HepG2 (cell line): ENCODE measurements around the gene ZNF747. TPM values are rescaled to one million over a fixed set of nuclear protein-coding genes. Genes with fewer than 3 reads are reported as not detected.
A peak's percentile ranks its signal among the peaks of the same experiment; 100 is the strongest.

Source experiments
- FOXK2 ChIP-seq: fragments of 450-650 bp; IDR thresholded peaks from 2 replicates; pipeline ENCODE4 v1.6.1; 2016
- HOXA9 ChIP-seq: sonication (generic); formaldehyde crosslinking; IDR thresholded peaks from 2 replicates; pipeline ENCODE4 v1.8.1; 2022; ENCODE audit warnings: missing genetic modification reagents, mild to moderate bottlenecking, moderate library complexity, borderline replicate concordance
- KLF16 ChIP-seq, 2 experiments: sonication (generic) in 1 of 2; formaldehyde crosslinking in 1 of 2; IDR thresholded peaks; 2 replicates each; pipeline versions ENCODE4 v1.6.1 to v1.8.0; 2016 to 2023; ENCODE audit warnings: missing genetic modification reagents in 2 of 2, missing compliant biosample characterization in 1 of 2
- MAFK ChIP-seq, 2 experiments: IDR thresholded peaks in 1 of 2; conservative IDR thresholded peaks in 1 of 2; 2 replicates each; pipeline ENCODE4 v1.6.1; 2011; ENCODE audit warnings: improper control_type of control experiment in 2 of 2, low read length in 2 of 2
- NAIF1 ChIP-seq: sonication (generic); formaldehyde crosslinking; IDR thresholded peaks from 2 replicates; pipeline ENCODE4 v1.5.0; 2020; ENCODE audit warnings: mild to moderate bottlenecking, missing genetic modification reagents, borderline replicate concordance
- NFE2 ChIP-seq: sonication (generic); formaldehyde crosslinking; IDR thresholded peaks from 2 replicates; pipeline ENCODE4 v1.4.0; 2020; ENCODE audit warnings: missing genetic modification reagents
- NR2C2 ChIP-seq: sonication (generic); formaldehyde crosslinking; IDR thresholded peaks from 2 replicates; pipeline ENCODE4 v1.4.0; 2020; ENCODE audit warnings: missing genetic modification reagents, mild to moderate bottlenecking, moderate library complexity, borderline replicate concordance
- SAP130 ChIP-seq: IDR thresholded peaks from 2 replicates; pipeline ENCODE4 v1.6.1; 2016; ENCODE audit warnings: low read depth
- SP1 ChIP-seq, 2 experiments: fragments of 450-650 bp in 1 of 2; sonication (generic) in 1 of 2; formaldehyde crosslinking in 1 of 2; IDR thresholded peaks; 2 replicates each; pipeline versions ENCODE4 v1.4.0 to v1.6.1; 2016 to 2020; ENCODE audit warnings: missing genetic modification reagents in 1 of 2
- TBP ChIP-seq: sonication (generic); formaldehyde crosslinking; IDR thresholded peaks from 2 replicates; pipeline ENCODE4 v1.5.0; 2020; ENCODE audit warnings: missing genetic modification reagents
- THAP11 ChIP-seq: IDR thresholded peaks from 2 replicates; pipeline ENCODE4 v1.6.1; 2016; ENCODE audit warnings: missing biosample characterization, missing genetic modification reagents
- TP53 ChIP-seq: sonication (generic); formaldehyde crosslinking; conservative IDR thresholded peaks from 2 replicates; pipeline ENCODE4 v1.4.0; 2020; ENCODE audit warnings: missing genetic modification reagents
- YEATS4 ChIP-seq: sonication (generic); formaldehyde crosslinking; IDR thresholded peaks from 2 replicates; pipeline ENCODE4 v1.4.0; 2020; ENCODE audit warnings: missing genetic modification reagents, borderline replicate concordance
- ZBTB7B ChIP-seq: sonication (generic); formaldehyde crosslinking; IDR thresholded peaks from 2 replicates; pipeline ENCODE4 v1.4.0; 2020; ENCODE audit warnings: missing genetic modification reagents
- ZNF552 ChIP-seq: sonication (generic); formaldehyde crosslinking; IDR thresholded peaks from 2 replicates; pipeline ENCODE4 v1.9.0; 2022; ENCODE audit warnings: missing genetic modification reagents, mild to moderate bottlenecking, borderline replicate concordance
- ZNF577 ChIP-seq: sonication (generic); formaldehyde crosslinking; IDR thresholded peaks from 2 replicates; pipeline ENCODE4 v1.4.0; 2020; ENCODE audit warnings: mild to moderate bottlenecking, low read depth, missing genetic modification reagents, borderline replicate concordance
- ZNF615 ChIP-seq: sonication (generic); formaldehyde crosslinking; IDR thresholded peaks from 2 replicates; pipeline ENCODE4 v1.5.0; 2020; ENCODE audit warnings: mild to moderate bottlenecking, missing genetic modification reagents, borderline replicate concordance
- ZNF678 ChIP-seq: sonication (generic); formaldehyde crosslinking; IDR thresholded peaks from 2 replicates; pipeline ENCODE4 v1.4.0; 2020; ENCODE audit warnings: mild to moderate bottlenecking, missing genetic modification reagents
- ZNF703 ChIP-seq: sonication (generic); formaldehyde crosslinking; IDR thresholded peaks from 2 replicates; pipeline ENCODE4 v1.5.1; 2020; ENCODE audit warnings: missing genetic modification reagents, mild to moderate bottlenecking, moderate library complexity, borderline replicate concordance
- ZNF790 ChIP-seq: sonication (generic); formaldehyde crosslinking; IDR thresholded peaks from 2 replicates; pipeline ENCODE4 v1.8.0; 2022; ENCODE audit warnings: missing genetic modification reagents, mild to moderate bottlenecking, borderline replicate concordance
- ZNF792 ChIP-seq: IDR thresholded peaks from 2 replicates; pipeline ENCODE4 v1.6.1; 2016
- ZNF878 ChIP-seq: sonication (generic); formaldehyde crosslinking; IDR thresholded peaks from 2 replicates; pipeline ENCODE4 v1.8.1; 2023; ENCODE audit warnings: mild to moderate bottlenecking, missing genetic modification reagents, moderate library complexity
- polyA plus RNA-seq, 8 experiments: library from polyadenylated mRNA; depleted of rRNA in 3 of 8; stranded (reverse) in 7 of 8; unstranded in 1 of 8; fragments of >200 nt; fragmentation: Illumina TruSeq in 4 of 8; extraction: Trizol in 4 of 8; gene quantifications; 2 replicates each; pipeline versions ENCODE4 v1.2.1 to v1.2.3, GENCODE V29; 2011 to 2016; ENCODE audit warnings: low read depth in 4 of 8, missing spikeins in 1 of 8, mixed read lengths in 1 of 8; ENCODE audit not compliant: insufficient read depth in 1 of 8
- total RNA-seq, 5 experiments: library from RNA; depleted of rRNA; stranded (reverse); fragments of >200 nt; fragmentation: Illumina TruSeq; extraction: Trizol; gene quantifications; 2 replicates each; pipeline ENCODE4 v1.2.3, GENCODE V29; 2016; ENCODE audit warnings: low read depth in 1 of 5
- TF ChIP-seq, protein P1 (sequence below), 2 experiments: sonication (generic) in 1 of 2; formaldehyde crosslinking in 1 of 2; IDR thresholded peaks; 2 replicates each; pipeline versions ENCODE4 v1.5.1 to v1.6.1; 2011 to 2020; ENCODE audit warnings: borderline replicate concordance in 1 of 2, low read depth in 1 of 2, low read length in 1 of 2, mild to moderate bottlenecking in 1 of 2, missing genetic modification reagents in 1 of 2, moderate library complexity in 1 of 2
- TF ChIP-seq, protein P2 (sequence below), 2 experiments: sonication (generic) in 1 of 2; formaldehyde crosslinking in 1 of 2; IDR thresholded peaks; 2 replicates each; pipeline versions ENCODE4 v1.4.0 to v1.6.1; 2018 to 2020; ENCODE audit warnings: missing genetic modification reagents in 2 of 2, borderline replicate concordance in 1 of 2, low read depth in 1 of 2, mild to moderate bottlenecking in 1 of 2, missing biosample characterization in 1 of 2
- TF ChIP-seq, protein P3 (sequence below): IDR thresholded peaks from 2 replicates; pipeline ENCODE4 v1.6.1; 2016; ENCODE audit warnings: mild to moderate bottlenecking, missing biosample characterization, missing genetic modification reagents

ZNF747 gene
- total and polyA plus RNA-seq, 2 of the 13 experiments (the other 11 are each of a cell fraction or from before 2014, with no cell fraction given), result 7.2 to 10.2 TPM

DNA sequence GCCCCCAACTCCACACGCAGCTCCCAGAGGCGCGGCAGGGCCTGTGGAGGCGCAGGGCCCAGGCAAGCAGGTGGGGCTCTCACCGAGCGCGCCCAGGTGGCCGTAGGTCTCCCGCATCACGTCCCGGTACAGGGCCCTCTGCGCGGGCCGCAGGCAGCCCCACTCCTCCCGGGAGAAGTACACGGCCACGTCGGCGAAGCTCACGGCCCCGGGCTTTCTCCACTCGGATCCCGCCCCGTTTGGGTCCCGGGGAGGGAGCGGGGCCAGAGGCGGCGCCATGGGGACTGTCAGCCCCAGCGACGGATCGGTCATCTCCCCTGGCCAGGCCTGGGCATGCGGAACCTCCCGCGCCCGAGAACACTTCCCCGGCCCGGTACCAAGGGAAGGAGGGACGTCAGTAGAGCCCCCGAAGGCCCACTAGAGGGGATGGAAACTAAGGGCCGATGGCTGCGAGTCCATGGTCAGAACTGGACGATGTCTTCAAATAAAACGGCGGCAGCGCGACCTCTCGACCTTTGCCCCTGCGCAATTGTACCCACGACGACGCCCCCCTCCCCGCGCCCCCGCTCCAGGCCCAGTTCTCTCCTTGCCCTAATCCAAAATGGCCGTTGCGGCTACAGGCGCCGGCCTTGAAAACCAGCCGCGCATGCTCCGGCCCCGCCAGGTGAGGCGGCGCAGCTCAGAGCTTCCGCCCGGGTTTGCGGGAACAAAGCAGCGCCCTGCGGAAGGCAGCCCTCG is at the start of gene ZNF747 (continued):
- TF ChIP-seq ZNF678 (CRISPR knock-in tag), result no peak; the same call in 1 of the 2 replicates
- TF ChIP-seq, protein P1, sequence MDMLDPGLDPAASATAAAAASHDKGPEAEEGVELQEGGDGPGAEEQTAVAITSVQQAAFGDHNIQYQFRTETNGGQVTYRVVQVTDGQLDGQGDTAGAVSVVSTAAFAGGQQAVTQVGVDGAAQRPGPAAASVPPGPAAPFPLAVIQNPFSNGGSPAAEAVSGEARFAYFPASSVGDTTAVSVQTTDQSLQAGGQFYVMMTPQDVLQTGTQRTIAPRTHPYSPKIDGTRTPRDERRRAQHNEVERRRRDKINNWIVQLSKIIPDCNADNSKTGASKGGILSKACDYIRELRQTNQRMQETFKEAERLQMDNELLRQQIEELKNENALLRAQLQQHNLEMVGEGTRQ (IDR thresholded peaks at IDR 0.05; ENCODE audit: low read depth, low read length), result no peak
- TF ChIP-seq, protein P1 (CRISPR knock-in tag; IDR thresholded peaks at IDR 0.05; ENCODE audit: borderline replicate concordance), result peak; percentile 60
- TF ChIP-seq ZNF790 (CRISPR knock-in tag), result peak; percentile 74
- no peak for TF ChIP-seq ZNF615
- 0 out of 2 replicates have a peak, but pooled peaks have one; percentile 42 for TF ChIP-seq NFE2 (CRISPR knock-in tag)
- peak; percentile 88 for TF ChIP-seq SAP130
- TF ChIP-seq KLF16 (CRISPR knock-in tag; IDR thresholded peaks at IDR 0.05), result peak in 1 of 2 experiments; percentile 36; a peak in 3 of 4 replicates
- TF ChIP-seq NR2C2 (CRISPR knock-in tag), result peak; percentile 99
- peak; percentile 95 for TF ChIP-seq ZBTB7B
- TF ChIP-seq, protein P2, sequence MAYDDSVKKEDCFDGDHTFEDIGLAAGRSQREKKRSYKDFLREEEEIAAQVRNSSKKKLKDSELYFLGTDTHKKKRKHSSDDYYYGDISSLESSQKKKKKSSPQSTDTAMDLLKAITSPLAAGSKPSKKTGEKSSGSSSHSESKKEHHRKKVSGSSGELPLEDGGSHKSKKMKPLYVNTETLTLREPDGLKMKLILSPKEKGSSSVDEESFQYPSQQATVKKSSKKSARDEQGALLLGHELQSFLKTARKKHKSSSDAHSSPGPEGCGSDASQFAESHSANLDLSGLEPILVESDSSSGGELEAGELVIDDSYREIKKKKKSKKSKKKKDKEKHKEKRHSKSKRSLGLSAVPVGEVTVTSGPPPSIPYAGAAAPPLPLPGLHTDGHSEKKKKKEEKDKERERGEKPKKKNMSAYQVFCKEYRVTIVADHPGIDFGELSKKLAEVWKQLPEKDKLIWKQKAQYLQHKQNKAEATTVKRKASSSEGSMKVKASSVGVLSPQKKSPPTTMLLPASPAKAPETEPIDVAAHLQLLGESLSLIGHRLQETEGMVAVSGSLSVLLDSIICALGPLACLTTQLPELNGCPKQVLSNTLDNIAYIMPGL (CRISPR knock-in tag; IDR thresholded peaks at IDR 0.05; ENCODE audit: borderline replicate concordance in 1 of 2, low read depth in 1 of 2), result peak; percentile 91 to 97
- TF ChIP-seq MAFK (conservative IDR thresholded peaks at IDR 0.05 in 1 of 2, IDR thresholded peaks at IDR 0.05 in 1 of 2; ENCODE audit: low read length in 2 of 2), result no peak
- TF ChIP-seq ZNF703 (CRISPR knock-in tag), result 0 out of 2 replicates have a peak, but pooled peaks have one; percentile 76
- no peak for TF ChIP-seq SP1 (IDR thresholded peaks at IDR 0.05)
- TF ChIP-seq SP1 (CRISPR knock-in tag; IDR thresholded peaks at IDR 0.05), result peak; percentile 64
- peak; percentile 76 for TF ChIP-seq HOXA9
- peak; percentile 94; the same call in 1 of the 2 replicates for TF ChIP-seq YEATS4 (CRISPR knock-in tag)
- TF ChIP-seq, protein P3, sequence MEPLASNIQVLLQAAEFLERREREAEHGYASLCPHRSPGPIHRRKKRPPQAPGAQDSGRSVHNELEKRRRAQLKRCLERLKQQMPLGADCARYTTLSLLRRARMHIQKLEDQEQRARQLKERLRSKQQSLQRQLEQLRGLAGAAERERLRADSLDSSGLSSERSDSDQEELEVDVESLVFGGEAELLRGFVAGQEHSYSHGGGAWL (CRISPR knock-in tag), result peak; percentile 79
- peak; percentile 54; the same call in 1 of the 2 replicates for TF ChIP-seq ZNF552
- peak; percentile 33 for TF ChIP-seq ZNF792 (CRISPR knock-in tag)
- TF ChIP-seq FOXK2, result no peak
- TF ChIP-seq TP53 (CRISPR knock-in tag), result peak; percentile 7; the same call in 1 of the 2 replicates
- TF ChIP-seq TBP (CRISPR knock-in tag), result no peak
- TF ChIP-seq ZNF878 (CRISPR knock-in tag), result peak; percentile 91
- TF ChIP-seq NAIF1, result peak; percentile 78; the same call in 1 of the 2 replicates
- peak; percentile 94 for TF ChIP-seq THAP11 (CRISPR knock-in tag)
- no peak for TF ChIP-seq ZNF577 (CRISPR knock-in tag)
